GM12892 (cell line): ENCODE results near the gene MRPL28.
"Not testable (repeated sequence)": the region's sequence is repeated elsewhere in the genome, so short reads cannot be mapped to it uniquely, and the experiment has no call there.

ENCODE experiments used
- DNase-seq: peaks from one replicate; pipeline ENCODE4 v3.0.0; 2011; ENCODE audit not compliant: insufficient read length
- FAIRE-seq: peaks from 2 replicates; lab custom pipeline; 2011; peaks lifted over from hg19 to GRCh38; lab: Jason Lieb, UNC
- POLR2A ChIP-seq: IDR thresholded peaks from 2 replicates; pipeline ENCODE4 v1.6.1; 2011; ENCODE audit warnings: low read depth, low read length, control low read depth
- POLR2AphosphoS5 ChIP-seq: IDR thresholded peaks from 2 replicates; pipeline ENCODE4 v1.6.1; 2011; ENCODE audit warnings: low read depth, low read length, control low read depth
- TAF1 ChIP-seq: IDR thresholded peaks from 2 replicates; pipeline ENCODE4 v1.6.1; 2011; ENCODE audit warnings: low read depth, mild to moderate bottlenecking, control low read depth, low read length, borderline replicate concordance

MRPL28 gene

DNA sequence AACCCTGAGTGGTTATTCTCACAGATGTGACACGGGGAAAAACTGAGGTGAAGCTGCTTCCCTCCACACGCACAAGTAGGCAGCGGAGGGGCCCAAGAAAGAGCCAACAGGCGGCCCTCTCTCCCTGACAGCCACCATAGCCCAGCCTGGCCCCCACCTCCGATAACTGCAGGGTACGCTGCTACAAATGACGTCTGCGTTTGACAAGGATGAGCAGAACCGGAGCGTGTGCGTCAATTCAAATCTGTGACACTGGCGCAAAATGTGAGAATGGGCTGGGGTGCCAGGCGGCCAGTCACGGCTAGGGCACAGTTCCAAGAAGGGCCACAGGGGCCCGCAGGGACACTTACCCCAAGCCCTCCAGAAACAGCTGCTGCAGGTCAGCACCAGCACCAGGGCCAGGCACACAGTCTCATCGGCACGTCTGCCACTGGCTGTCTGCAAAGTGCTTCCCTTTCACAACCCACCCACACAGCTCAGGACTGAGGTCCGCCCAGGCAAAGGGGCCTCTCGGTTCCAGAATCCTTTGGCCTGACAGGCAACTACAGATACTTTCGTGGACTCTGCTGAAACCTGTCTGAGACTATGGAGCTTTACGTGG lies 32.3 kb downstream of the MRPL28 start:
- no peak for DNase-seq
- no peak for FAIRE-seq
- TF ChIP-seq POLR2A (no peak), POLR2AphosphoS5 (no peak), TAF1 (no peak)

- DNase-seq (no peak), FAIRE-seq (no peak)
- TF ChIP-seq POLR2A (no peak), POLR2AphosphoS5 (no peak), TAF1 (no peak)
These were observed 32.9 kb downstream of the MRPL28 start for GRCh38 chr16:337437-337836.

GRCh38 chr16:336269-336668 lies 34.1 kb downstream of the MRPL28 start:
- DNase-seq (no peak), FAIRE-seq (no peak)

DNA sequence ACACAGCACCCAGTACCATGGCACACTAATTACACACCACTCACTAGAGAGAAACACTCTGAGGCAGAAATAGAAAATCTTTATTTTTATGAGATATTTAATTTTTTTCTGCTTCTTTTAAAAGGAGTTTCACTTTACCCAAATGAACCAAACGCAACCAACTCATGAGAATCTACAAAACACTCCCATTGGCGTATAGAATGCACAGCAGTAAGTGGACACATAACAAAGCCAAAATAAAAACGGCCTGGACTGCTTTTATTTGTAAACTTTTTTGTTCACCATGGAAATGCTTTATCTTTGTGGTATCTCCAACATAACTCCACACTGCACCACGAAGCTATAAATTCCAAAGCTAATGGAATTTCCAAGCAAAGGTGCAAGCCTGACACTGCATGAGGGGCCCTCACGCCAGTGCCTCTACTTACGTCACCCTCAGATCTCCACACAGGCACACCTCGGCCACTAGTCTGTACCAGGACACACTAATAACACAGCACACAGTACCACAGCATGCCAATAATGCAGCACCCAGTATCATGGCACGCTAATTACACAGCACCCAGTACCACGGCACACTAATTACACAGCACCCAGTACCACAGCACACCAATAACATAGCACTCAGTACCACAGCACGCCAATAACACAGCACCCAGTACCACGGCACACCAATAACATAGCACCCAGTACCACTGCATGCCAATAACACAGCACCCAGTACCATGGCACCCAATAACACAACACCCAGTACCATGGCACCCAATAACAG lies 35.3 kb downstream of the MRPL28 start:
- FAIRE-seq, result not testable (repeated sequence)

More at GRCh38 chr16:336269-336668, 34.1 kb downstream of the MRPL28 start:
- TF ChIP-seq POLR2A (no peak), TAF1 (no peak), POLR2AphosphoS5 (no peak)

DNA sequence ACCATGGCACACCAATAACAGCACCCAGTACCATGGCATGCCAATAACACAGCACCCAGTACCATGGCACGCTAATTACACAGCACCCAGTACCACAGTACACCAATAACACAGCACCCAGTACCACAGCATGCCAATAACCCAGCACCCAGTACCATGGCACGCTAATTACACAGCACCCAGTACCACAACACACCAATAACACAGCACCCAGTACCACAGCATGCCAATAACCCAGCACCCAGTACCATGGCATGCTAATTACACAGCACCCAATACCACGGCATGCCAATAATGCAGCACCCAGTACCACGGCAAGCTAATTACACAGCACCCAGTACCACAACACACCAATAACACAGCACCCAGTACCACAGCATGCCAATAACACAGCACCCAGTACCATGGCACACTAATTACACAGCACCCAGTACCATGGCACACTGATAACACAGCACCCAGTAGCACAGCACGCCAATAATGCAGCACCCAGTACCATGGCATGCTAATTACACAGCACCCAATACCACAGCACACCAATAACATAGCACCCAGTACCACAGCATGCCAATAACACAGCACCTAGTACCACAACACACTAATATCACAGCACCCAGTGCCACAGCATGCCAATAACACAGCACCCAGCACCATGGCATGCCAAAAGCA lies 36.0 kb downstream of the MRPL28 start:
- peak; percentile 63 for FAIRE-seq

More for the DNA sequence above, 35.3 kb downstream of the MRPL28 start:
- not testable (repeated sequence) for DNase-seq

DNA sequence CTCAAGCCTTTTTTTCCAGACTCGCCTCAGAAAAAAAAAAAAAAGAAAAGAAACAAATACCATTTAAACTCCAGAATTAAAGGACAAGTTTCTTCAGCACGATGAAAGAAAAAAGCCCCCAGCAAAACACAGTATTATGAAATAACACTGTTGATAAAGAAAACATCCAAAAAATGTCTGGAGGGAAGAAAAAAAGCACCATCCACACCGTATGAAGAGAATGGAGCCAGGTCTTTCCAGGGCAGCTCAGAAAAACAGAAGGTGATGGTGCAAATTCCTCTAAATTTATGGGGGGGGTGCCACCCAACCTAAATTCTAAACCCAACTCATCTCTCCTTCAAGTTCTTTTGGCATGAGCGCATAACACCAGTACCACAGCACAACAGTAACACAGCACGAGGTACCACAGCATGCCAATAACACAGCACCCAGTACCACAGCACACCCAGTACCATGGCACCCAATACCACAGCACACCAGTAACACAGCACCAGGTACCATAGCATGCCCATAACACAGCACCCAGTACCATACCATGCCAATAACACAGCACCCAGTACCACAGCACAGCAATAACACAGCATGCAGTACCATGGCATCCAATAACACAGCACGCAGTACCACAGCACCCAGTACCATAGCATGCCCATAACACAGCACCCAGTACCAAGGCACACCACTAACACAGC lies 36.8 kb downstream of the MRPL28 start:
- no peak for DNase-seq
- no peak for TF ChIP-seq POLR2A
- TF ChIP-seq TAF1, result no peak
- TF ChIP-seq POLR2AphosphoS5, result no peak
- FAIRE-seq, result no peak

More for the DNA sequence above, 36.0 kb downstream of the MRPL28 start:
- DNase-seq, result not testable (repeated sequence)

GRCh38 chr16:331181-331814 lies 39.0 kb downstream of the MRPL28 start:
- not testable (repeated sequence) for FAIRE-seq, DNase-seq

- no peak for FAIRE-seq
- no peak for DNase-seq
- TF ChIP-seq POLR2AphosphoS5, result no peak
These were observed 39.6 kb downstream of the MRPL28 start for GRCh38 chr16:330741-331140.

GRCh38 chr16:325375-326145 lies 44.8 kb downstream of the MRPL28 start:
- FAIRE-seq (no peak), DNase-seq (no peak)
- no peak for TF ChIP-seq POLR2A
- TF ChIP-seq POLR2AphosphoS5, result no peak
- no peak for TF ChIP-seq TAF1

DNA sequence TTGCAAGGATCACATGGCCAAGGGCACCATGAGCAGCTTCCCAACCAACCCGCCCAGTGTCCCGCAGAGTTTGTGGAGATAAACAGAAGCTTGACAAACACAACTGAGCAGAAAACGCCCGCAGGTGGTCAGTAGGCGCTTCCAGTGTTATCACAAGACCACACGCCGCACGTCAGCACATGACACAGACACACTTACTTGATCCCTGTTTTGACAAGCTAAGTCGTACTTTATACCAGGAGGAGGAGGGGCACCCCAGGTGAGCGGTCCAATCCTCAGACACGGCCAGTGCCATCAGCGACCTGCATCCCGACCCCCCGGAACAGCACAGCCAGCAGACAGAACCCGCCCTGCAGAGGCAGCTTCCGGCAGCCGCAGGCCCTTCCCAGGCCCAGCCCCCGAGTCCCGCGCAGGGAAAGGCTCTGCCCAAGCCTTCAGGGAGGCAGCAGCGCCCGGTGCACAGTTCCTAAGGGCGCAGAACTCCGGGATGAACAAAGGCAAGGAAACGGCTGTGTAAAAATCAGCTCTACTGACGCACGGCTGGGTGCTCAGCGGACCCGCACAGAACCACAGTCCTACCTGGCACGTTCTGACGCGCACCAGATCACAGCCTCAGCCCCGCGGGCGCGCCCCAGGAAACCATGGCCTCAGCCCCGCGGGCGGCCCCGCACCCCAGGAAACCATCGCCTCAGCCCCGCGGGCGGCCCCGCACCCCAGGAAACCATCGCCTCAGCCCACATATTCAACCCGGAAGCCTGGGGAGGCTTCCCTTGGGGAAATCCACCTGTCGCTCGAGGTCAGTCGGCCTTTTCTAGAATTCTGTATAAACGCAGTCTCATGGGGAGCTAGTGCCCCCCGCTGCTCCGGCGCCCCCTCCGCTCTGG lies 45.6 kb downstream of the MRPL28 start:
- TF ChIP-seq POLR2AphosphoS5 (no peak), TAF1 (0 out of 2 replicates have a peak, but pooled peaks have one; percentile 4)
- DNase-seq (peak; percentile 57), FAIRE-seq (peak; percentile 95)

GRCh38 chr16:324201-324450 lies 46.2 kb downstream of the MRPL28 start:
- no peak for DNase-seq
- FAIRE-seq, result no peak
- TF ChIP-seq POLR2A, result no peak
- no peak for TF ChIP-seq TAF1
- no peak for TF ChIP-seq POLR2AphosphoS5
